GM19351 (cell line): ENCODE results near the gene GRK5.
"Not testable (repeated sequence)": the region's sequence is repeated elsewhere in the genome, so short reads cannot be mapped to it uniquely, and the experiment has no call there.

Experiments
- ATAC-seq: cut with Tn5 transposase; IDR thresholded peaks from one replicate; pipeline ENCODE4 v1.9.1; 2021; ENCODE audit warnings: mild to moderate bottlenecking, moderate library complexity; ENCODE audit not compliant: unreplicated experiment

The GRK5 gene

GRCh38 chr10:119248184-119248583 is 40.8 kb downstream of the GRK5 start:
- no peak for ATAC-seq

GRCh38 chr10:119248681-119249080 is 41.3 kb downstream of the GRK5 start:
- ATAC-seq, result no peak

GRCh38 chr10:119250641-119251314 is 43.4 kb downstream of the GRK5 start:
- no peak for ATAC-seq

GRCh38 chr10:119251315-119251708 is 43.9 kb downstream of the GRK5 start:
- ATAC-seq, result no peak

- ATAC-seq, result no peak
Observed at GRCh38 chr10:119252051-119252465, 44.7 kb downstream of the GRK5 start.

GRCh38 chr10:119252470-119253151 is 45.2 kb downstream of the GRK5 start:
- no peak for ATAC-seq

GRCh38 chr10:119253433-119254174 is 46.2 kb downstream of the GRK5 start:
- no peak for ATAC-seq

- no peak for ATAC-seq
Observed at GRCh38 chr10:119254335-119254734, 47.0 kb downstream of the GRK5 start.

GRCh38 chr10:119256030-119256429 is 48.7 kb downstream of the GRK5 start:
- no peak for ATAC-seq

GRCh38 chr10:119256897-119257296 is 49.5 kb downstream of the GRK5 start:
- no peak for ATAC-seq

- ATAC-seq, result no peak
Observed at GRCh38 chr10:119257899-119258419, 50.6 kb downstream of the GRK5 start.

GRCh38 chr10:119259345-119259744 is 52.0 kb downstream of the GRK5 start:
- no peak for ATAC-seq

- not testable (repeated sequence) for ATAC-seq
Observed at GRCh38 chr10:119261016-119261415, 53.6 kb downstream of the GRK5 start.

GRCh38 chr10:119263951-119264617 is 56.7 kb downstream of the GRK5 start:
- no peak for ATAC-seq

- ATAC-seq, result no peak
Observed at GRCh38 chr10:119265691-119266090, 58.3 kb downstream of the GRK5 start.

- ATAC-seq, result no peak
Observed at GRCh38 chr10:119267384-119267783, 60.0 kb downstream of the GRK5 start.

GRCh38 chr10:119268428-119268827 is 61.1 kb downstream of the GRK5 start:
- ATAC-seq, result no peak

- ATAC-seq, result peak; percentile 65
Observed at GRCh38 chr10:119268871-119269506, 61.6 kb downstream of the GRK5 start.

- no peak for ATAC-seq
Observed at GRCh38 chr10:119269737-119270136, 62.4 kb downstream of the GRK5 start.

- ATAC-seq, result peak; percentile 47
Observed at GRCh38 chr10:119270762-119271366, 63.5 kb downstream of the GRK5 start.
